Endothelial cell of umbilical vein (primary cell): ENCODE measurements around the gene NOD2.

ENCODE experiments used
- EZH2 ChIP-seq: IDR thresholded peaks from 2 replicates; pipeline ENCODE4 v1.6.1; 2012; ENCODE audit warnings: borderline replicate concordance, low read depth, mild to moderate bottlenecking, moderate library complexity, low read length, inconsistent platforms; ENCODE audit not compliant: severe bottlenecking
- FOS ChIP-seq: IDR thresholded peaks from 2 replicates; pipeline ENCODE4 v1.6.1; 2011; ENCODE audit warnings: mild to moderate bottlenecking, low read length, moderate library complexity, borderline replicate concordance; ENCODE audit not compliant: insufficient read depth
- JUN ChIP-seq: IDR thresholded peaks from 2 replicates; pipeline ENCODE4 v1.6.1; 2011; ENCODE audit warnings: borderline replicate concordance, low read depth; ENCODE audit not compliant: insufficient read length, insufficient read depth
- MYC ChIP-seq: IDR thresholded peaks from one replicate; pipeline ENCODE4 v1.6.1; 2011; ENCODE audit warnings: mild to moderate bottlenecking, low read depth, low read length
- POLR2A ChIP-seq: IDR thresholded peaks from 2 replicates; pipeline ENCODE4 v1.6.1; 2012; ENCODE audit warnings: low read depth, mild to moderate bottlenecking, control low read depth, low read length
- POLR2AphosphoS5 ChIP-seq: IDR thresholded peaks from 2 replicates; pipeline ENCODE4 v1.6.1; 2012; ENCODE audit warnings: low read depth, mild to moderate bottlenecking, control low read depth, low read length, moderate library complexity; ENCODE audit not compliant: insufficient read depth
- TF ChIP-seq, protein P1 (sequence below), 2 donors: IDR thresholded peaks; 1 replicate in 1 of 2; 2 replicates in 1 of 2; pipeline ENCODE4 v1.5.1; 2011; ENCODE audit warnings: low read length in 2 of 2, mild to moderate bottlenecking in 2 of 2, moderate library complexity in 2 of 2, control low read depth in 1 of 2, inconsistent platforms in 1 of 2, low read depth in 1 of 2; ENCODE audit not compliant: insufficient read depth in 1 of 2; ENCODE audit errors: extremely low read depth in 1 of 2
- TF ChIP-seq, protein P2 (sequence below): IDR thresholded peaks from 2 replicates; pipeline ENCODE4 v1.6.1; 2011; ENCODE audit not compliant: insufficient read depth, insufficient read length

DNA sequence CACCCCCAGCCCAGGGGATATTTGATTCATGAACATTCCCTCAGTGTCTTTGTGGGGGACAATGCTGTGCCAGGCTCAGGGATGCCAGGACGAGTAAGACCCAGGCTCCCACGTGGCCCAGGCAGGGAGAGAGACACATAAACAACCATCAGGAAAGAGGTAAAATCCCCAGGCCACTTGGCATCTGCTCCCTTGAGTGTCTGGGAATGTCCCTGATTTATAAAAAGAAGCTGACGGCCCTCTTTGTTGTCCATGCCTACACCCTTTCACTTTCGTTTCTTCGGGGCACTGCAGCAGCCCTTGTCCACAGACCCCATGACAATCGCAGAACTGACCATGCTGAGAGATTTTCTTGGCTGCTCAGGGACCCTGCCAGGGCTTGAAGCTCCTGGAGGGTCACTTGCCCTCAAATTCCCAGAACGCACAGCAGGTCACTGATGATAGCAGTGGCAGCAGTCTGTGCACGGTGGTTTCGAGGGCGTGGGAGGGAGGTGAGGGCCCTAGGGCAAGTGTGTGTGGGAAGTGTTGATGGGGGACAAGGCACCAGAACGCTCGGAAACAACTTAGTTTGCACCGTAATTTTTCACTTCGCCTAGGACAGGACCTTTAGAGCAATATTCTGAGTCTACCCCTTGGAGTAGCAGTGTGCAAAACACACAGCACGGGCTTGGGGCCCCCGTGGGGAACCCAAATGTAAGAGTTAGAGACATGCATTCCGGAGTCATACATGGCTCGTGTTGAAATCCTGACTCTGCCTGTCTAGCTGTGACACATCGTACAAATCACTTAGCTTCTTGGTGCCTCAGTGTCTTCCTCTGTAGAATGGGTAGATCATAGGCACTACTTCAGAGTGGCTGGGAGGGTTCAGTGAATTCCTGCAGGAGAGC is 4.7 kb downstream of the NOD2 start:
- TF ChIP-seq, protein P1, sequence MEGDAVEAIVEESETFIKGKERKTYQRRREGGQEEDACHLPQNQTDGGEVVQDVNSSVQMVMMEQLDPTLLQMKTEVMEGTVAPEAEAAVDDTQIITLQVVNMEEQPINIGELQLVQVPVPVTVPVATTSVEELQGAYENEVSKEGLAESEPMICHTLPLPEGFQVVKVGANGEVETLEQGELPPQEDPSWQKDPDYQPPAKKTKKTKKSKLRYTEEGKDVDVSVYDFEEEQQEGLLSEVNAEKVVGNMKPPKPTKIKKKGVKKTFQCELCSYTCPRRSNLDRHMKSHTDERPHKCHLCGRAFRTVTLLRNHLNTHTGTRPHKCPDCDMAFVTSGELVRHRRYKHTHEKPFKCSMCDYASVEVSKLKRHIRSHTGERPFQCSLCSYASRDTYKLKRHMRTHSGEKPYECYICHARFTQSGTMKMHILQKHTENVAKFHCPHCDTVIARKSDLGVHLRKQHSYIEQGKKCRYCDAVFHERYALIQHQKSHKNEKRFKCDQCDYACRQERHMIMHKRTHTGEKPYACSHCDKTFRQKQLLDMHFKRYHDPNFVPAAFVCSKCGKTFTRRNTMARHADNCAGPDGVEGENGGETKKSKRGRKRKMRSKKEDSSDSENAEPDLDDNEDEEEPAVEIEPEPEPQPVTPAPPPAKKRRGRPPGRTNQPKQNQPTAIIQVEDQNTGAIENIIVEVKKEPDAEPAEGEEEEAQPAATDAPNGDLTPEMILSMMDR (IDR thresholded peaks at IDR 0.05; ENCODE audit: extremely low read depth in 1 of 2, insufficient read depth in 1 of 2, low read depth in 1 of 2, low read length in 2 of 2): no peak
- no peak for TF ChIP-seq FOS
- TF ChIP-seq, protein P2, sequence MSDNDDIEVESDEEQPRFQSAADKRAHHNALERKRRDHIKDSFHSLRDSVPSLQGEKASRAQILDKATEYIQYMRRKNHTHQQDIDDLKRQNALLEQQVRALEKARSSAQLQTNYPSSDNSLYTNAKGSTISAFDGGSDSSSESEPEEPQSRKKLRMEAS: no peak
- TF ChIP-seq POLR2A: no peak
- TF ChIP-seq MYC: no peak
- TF ChIP-seq POLR2AphosphoS5: no peak
- no peak for TF ChIP-seq EZH2
- TF ChIP-seq JUN: no peak
